GM21390 (cell line): ENCODE data around the gene S100PBP.
"Not testable (repeated sequence)": the region's sequence is repeated elsewhere in the genome, so short reads cannot be mapped to it uniquely, and the experiment has no call there.

Source experiments
- ATAC-seq: cut with Tn5 transposase; IDR thresholded peaks from one replicate; pipeline ENCODE4 v1.9.1; 2021; ENCODE audit not compliant: unreplicated experiment

Gene S100PBP

GRCh38 chr1:32898958-32899357 lies 81.5 kb downstream of the S100PBP start:
- no peak for ATAC-seq

GRCh38 chr1:32899586-32900296 lies 82.3 kb downstream of the S100PBP start:
- ATAC-seq: no peak

- no peak for ATAC-seq
Measured at GRCh38 chr1:32900371-32900955, 83.0 kb downstream of the S100PBP start.

GRCh38 chr1:32900956-32901822 lies 83.7 kb downstream of the S100PBP start, which contains the start of gene TMEM54:
TMEM54 (minus strand) TSS chr1:32901389; CDS start chr1:32901238, 151 bp downstream.
- ATAC-seq: no peak

GRCh38 chr1:32901823-32902534 lies 84.5 kb downstream of the S100PBP start:
- no peak for ATAC-seq

- ATAC-seq: no peak
Measured at GRCh38 chr1:32902535-32902920, 85.1 kb downstream of the S100PBP start.

- ATAC-seq: no peak
Measured at GRCh38 chr1:32903991-32904785, 86.7 kb downstream of the S100PBP start.

- ATAC-seq: no peak
Measured at GRCh38 chr1:32904797-32905196, 87.3 kb downstream of the S100PBP start.

- ATAC-seq: not testable (repeated sequence)
Measured at GRCh38 chr1:32905588-32905987, 88.1 kb downstream of the S100PBP start.

GRCh38 chr1:32906654-32907053 lies 89.2 kb downstream of the S100PBP start:
- no peak for ATAC-seq

- ATAC-seq: no peak
Measured at GRCh38 chr1:32907435-32907834, 90.0 kb downstream of the S100PBP start.
